Natural killer cell treated with Interleukin-12 subunit alpha and Interleukin-12 subunit beta and Interleukin-15 and Interleukin-18, amount 100 ng/mL, for 72 hours (primary cell): ENCODE data around the gene SCUBE1. TPM values are rescaled to one million over a fixed set of nuclear protein-coding genes. Genes with fewer than 3 reads are reported as not detected.

Experiments
- ATAC-seq, 2 donors: fragments of 150-1000 bp; cut with Tn5 transposase in 1 of 2; sonication (Bioruptor Pico), chemical (Tn5 transposase) in 1 of 2; 2 replicates each; pipeline ENCODE4 v1.10.0; 2021
- DNase-seq: peaks from one replicate; pipeline ENCODE4 v3.0.0; 2022; ENCODE audit warnings: low spot score
- H3K27ac Mint-ChIP-seq, 2 donors: 1 replicate in 1 of 2; 2 replicates in 1 of 2; pipeline ENCODE4 v1.8.0; 2022; ENCODE audit warnings: mixed read lengths in 2 of 2, mild to moderate bottlenecking in 1 of 2, moderate library complexity in 1 of 2
- H3K27me3 Mint-ChIP-seq, 2 donors: 1 replicate in 1 of 2; 2 replicates in 1 of 2; pipeline ENCODE4 v1.8.0; 2022; ENCODE audit warnings: mixed read lengths in 2 of 2
- H3K36me3 Mint-ChIP-seq: one replicate; pipeline ENCODE4 v1.8.0; 2022; ENCODE audit warnings: mixed read lengths
- H3K4me1 Mint-ChIP-seq, 2 donors: 1 replicate in 1 of 2; 2 replicates in 1 of 2; pipeline ENCODE4 v1.8.0; 2022; ENCODE audit warnings: low read depth in 2 of 2, mixed read lengths in 2 of 2, mild to moderate bottlenecking in 1 of 2
- H3K4me3 Mint-ChIP-seq: one replicate; pipeline ENCODE4 v1.8.0; 2022; ENCODE audit warnings: mixed read lengths
- H3K9me3 Mint-ChIP-seq: 2 replicates; pipeline ENCODE4 v1.8.0; 2022; ENCODE audit warnings: mixed read lengths
- total RNA-seq, 2 donors: library from RNA; stranded (reverse); gene quantifications; one replicate each; pipeline ENCODE4 v1.2.3, GENCODE V29; 2022

The SCUBE1 gene
- total RNA-seq, 2 donors from 2014 or later, result 0.14 TPM; not detected in 1

DNA sequence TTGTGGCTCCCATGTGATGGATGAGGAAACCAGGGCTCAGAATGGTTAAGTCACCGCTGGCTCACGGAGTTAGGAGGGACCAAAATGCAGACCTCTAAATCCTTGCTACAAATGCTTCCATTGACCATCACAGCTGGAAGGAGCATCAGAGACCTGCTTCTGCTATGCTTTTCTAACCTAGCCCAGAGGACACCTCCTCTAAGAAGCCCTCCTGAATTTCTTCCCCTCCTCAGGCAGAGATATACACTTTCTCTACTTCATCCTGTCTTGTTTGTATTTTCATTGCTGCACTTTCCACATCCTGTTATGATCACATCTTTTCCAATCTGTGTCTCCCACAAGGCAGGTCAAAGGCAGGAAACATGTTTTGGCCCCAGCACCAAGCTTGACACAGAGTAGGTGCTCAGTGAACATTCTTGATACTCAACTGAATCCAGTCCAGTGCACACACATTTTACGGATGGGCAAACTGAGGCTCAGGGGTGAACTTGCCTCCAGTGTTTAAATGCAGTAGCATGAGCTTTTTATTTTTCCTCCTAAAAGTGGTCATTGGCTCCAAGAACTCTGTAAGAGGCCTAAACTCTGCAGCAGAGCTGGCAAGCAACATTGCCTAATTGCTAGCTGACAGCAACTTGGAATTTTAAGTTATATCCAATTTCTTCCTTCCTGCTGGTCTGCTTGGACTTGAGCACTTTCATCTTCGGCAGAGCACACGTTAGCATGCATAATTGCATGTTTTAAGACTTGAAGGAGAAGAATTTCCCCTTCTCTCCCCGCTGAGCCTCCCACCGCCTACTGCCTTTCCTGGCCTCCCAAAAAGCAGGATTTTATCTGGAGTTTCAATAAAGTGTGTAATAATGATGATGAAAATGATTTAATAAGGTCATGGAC lies 12.7 kb downstream of the SCUBE1 start:
- Mint-ChIP-seq H3K36me3 (no peaks in the 10 kb centered on the region), H3K4me1 (no peaks in the 10 kb centered on the region), H3K27me3 (peaks cover 3 to 6% of the 10 kb centered on the region in 2 donors), H3K9me3 (no peaks in the 10 kb centered on the region), H3K27ac (no peak overlapping the region), H3K4me3 (no peak overlapping the region)
- no peak for DNase-seq
- ATAC-seq, result no peak

DNA sequence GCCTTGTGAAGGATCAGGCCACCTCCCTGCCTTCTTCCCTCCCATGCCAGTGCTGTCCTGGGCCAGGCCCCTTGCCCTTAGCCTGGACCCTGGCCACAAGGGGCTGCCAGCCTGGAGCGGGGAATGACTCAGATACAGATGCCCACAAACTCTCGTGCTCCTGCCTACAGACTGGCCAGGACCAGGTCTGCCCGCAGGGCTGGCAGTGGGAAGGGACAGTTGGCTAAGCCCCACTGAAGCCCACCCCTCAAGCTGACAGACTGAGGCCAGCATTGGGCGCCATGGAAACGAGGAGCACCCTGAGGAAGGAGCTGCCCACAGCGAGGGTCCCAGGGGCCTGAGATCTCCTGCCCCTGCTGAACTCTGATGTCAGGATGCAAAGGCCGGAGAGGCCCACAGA lies 14.1 kb downstream of the SCUBE1 start:
- no peaks in the 10 kb centered on the region for H3K9me3 Mint-ChIP-seq
- ATAC-seq (peak in 1 of 2 donors; percentile 24), DNase-seq (no peak)
- H3K4me1 Mint-ChIP-seq, result no peaks in the 10 kb centered on the region
- no peaks in the 10 kb centered on the region for H3K36me3 Mint-ChIP-seq
- H3K4me3 Mint-ChIP-seq, result no peak overlapping the region
- H3K27me3 Mint-ChIP-seq, result peaks cover 3 to 6% of the 10 kb centered on the region in 2 donors
- no peak overlapping the region for H3K27ac Mint-ChIP-seq

DNA sequence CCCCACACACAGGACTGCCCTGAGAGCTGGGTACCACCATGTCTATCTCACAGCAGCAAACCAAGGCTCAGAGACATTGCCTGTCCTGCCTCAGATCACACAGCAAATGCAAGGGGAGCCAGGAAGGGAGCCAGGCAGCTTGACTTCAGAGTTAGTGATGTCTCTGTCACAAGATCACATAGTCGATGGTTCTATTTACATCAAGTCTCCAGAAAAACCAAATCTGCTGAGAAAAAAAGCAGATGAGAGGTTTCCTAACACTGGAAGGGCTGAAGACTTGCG lies 16.1 kb downstream of the SCUBE1 start:
- no peaks in the 10 kb centered on the region for H3K9me3 Mint-ChIP-seq
- H3K27ac Mint-ChIP-seq, result no peak overlapping the region
- H3K4me3 Mint-ChIP-seq, result no peak overlapping the region
- H3K27me3 Mint-ChIP-seq, result peaks cover 3 to 6% of the 10 kb centered on the region in 2 donors
- no peaks in the 10 kb centered on the region for H3K36me3 Mint-ChIP-seq
- no peaks in the 10 kb centered on the region for H3K4me1 Mint-ChIP-seq
- ATAC-seq (no peak), DNase-seq (no peak)

DNA sequence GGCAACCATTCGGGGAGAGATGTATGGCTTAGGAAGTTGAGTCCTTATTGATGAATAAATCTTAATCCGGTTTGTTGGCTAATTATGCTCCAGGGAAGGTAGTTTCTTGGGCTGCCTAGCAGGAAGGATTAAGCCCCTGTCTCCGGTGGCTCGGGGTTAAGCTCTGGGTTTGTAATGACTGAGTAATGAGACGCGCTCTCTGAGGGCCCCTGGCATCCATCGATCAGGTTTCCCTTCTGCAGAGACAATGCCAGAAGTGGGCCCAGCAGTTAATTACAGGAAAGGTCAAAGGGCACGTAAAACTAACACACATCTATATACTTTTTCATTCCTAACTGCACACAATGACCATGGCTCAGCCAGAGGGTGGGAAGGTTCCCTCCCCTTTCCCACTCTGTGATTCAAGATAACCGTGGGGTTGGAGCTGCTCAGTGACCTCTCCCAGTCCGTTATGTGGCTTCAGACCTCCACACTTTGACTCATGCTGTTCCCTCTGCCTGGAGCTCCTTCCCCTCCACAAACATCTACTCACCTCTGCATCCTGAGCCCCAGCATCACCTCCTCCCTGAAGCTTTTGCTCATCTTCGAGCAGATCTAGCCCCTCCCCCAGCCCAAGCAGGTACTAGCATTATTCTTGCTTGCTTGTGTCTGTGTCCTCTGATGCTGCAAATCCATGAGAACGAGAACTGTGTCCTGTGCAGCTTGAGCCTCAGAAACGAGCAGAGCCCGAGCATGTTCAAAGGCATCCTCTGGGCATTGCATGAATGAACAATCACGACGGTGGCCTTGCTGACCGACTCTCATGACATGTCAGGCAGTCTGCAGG lies 16.6 kb downstream of the SCUBE1 start:
- Mint-ChIP-seq H3K4me3 (no peak overlapping the region), H3K27me3 (peaks cover 3 to 6% of the 10 kb centered on the region in 2 donors), H3K4me1 (no peaks in the 10 kb centered on the region)

DNA sequence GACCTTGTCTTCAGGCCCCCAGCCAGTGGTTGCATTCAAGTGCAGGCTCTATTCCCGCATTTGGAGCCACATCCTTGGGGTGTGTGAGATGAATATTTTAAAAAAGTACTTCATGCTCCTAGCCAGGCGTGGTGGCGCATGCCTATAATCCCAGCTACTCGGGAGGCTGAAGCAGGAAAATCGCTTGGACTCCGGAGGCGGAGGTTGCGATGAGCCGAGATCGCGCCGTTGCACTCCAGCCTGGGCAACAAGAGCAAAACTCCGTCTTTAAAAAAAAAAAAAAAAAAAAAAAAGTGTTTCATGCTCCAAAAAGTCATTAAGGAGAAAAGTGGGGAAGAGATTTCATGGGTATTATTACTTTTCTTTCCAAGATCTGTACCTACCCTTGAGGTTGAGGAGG lies 18.0 kb downstream of the SCUBE1 start:
- Mint-ChIP-seq H3K36me3 (no peaks in the 10 kb centered on the region), H3K27me3 (peaks cover 3 to 6% of the 10 kb centered on the region in 2 donors), H3K27ac (no peak overlapping the region), H3K4me1 (no peaks in the 10 kb centered on the region), H3K4me3 (no peak overlapping the region), H3K9me3 (no peaks in the 10 kb centered on the region)
- DNase-seq, result no peak
- ATAC-seq, result no peak

More for the DNA sequence above, 16.6 kb downstream of the SCUBE1 start:
- ATAC-seq, result no peak
- no peak for DNase-seq
- Mint-ChIP-seq H3K9me3 (no peaks in the 10 kb centered on the region), H3K27ac (no peak overlapping the region), H3K36me3 (no peaks in the 10 kb centered on the region)

DNA sequence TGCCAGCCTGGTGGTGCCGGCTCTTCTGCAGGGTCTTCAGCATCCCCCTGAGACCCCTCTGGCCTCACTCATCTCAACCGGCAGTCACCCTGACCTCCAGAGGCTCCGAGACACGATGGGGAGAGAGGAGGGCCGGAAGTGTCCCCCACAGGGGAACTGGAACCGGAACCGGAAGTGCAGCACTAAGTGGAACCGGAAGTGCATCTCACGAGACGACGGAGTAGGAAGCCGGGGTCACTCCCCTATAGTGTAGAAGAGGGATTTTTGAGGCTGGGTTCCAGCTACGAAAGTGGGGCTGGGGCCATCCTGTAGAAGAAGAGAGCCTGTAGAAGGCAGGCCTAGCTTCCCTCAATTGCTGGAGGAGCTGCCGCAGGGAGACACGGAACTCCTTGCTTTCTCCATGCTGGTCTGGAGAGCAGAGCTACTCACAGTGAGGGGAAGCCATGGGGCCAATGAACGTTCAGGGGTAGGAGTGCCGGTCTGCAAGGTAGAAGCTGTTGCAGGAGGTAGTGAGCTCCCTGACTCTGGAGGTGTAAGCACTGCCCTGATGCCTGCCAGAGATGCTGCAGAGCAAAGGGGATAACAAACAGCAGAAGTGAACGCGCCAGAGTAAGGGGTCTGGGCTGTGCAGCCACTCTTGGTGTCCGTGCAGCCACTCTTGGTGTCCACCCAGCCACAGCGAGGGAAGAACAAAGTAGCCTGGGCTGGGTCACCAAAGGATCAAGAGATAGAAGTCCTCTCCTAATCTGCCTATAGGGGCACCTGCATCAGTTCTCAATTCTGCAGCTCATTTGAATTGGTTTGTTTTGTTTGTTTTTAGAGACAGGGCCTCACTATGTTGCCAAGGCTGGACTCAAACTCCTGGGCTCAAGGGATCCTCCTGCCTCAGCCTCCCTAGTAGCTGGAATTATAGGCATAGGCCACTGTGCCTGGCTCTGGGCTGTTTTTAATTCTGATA lies 21.9 kb downstream of the SCUBE1 start:
- peak overlapping the region; percentile 27 for H3K4me3 Mint-ChIP-seq
- H3K9me3 Mint-ChIP-seq, result no peaks in the 10 kb centered on the region
- no peaks in the 10 kb centered on the region for H3K36me3 Mint-ChIP-seq
- DNase-seq (no peak), ATAC-seq (peak in 1 of 2 donors; percentile 52)
- no peak overlapping the region for H3K27ac Mint-ChIP-seq
- no peaks in the 10 kb centered on the region for H3K4me1 Mint-ChIP-seq
- no peaks in the 10 kb centered on the region for H3K27me3 Mint-ChIP-seq

DNA sequence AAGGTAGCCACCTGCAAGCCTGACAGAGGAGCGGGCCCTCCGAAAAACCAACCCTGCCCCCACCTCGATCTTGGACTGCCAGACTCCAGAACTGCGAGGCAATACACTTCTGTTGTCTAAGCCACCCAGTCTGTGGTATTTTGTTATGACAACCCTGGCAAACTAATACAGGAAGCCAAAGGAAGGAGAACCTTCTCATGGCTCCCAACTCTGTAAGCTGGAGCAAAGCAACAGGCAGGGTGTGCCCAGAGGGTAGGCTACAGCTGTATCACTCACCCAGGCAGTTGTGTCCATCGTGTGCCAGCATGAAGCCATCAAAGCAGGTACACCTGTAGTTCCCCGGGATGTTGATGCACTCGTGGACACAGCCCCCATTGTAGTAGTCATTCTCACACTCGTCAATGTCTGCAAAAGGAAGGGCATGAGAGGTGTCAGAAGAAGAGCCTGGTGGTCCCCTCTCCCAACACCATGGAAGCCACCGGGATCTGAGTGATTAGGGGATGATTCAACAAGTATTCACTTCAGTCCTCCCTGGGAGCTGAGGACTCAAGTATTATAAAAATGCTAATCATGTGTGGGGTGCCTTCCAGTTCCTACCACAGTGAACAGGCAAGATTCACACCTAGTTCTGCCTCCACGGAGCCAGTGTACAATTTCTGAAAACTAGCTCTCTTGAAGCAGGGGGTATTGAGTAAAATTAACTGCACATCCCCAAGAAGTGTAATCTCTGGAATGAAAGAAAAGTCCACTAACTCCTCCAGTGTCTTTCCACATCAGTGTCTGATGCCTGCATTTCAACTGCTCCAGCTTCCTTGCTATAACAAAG lies 23.3 kb downstream of the SCUBE1 start:
- H3K4me1 Mint-ChIP-seq, result no peaks in the 10 kb centered on the region
- H3K9me3 Mint-ChIP-seq, result no peaks in the 10 kb centered on the region
- H3K4me3 Mint-ChIP-seq, result no peak overlapping the region
- no peak for DNase-seq
- H3K27ac Mint-ChIP-seq, result no peak overlapping the region
- no peaks in the 10 kb centered on the region for H3K27me3 Mint-ChIP-seq
- ATAC-seq, result no peak
- no peaks in the 10 kb centered on the region for H3K36me3 Mint-ChIP-seq

DNA sequence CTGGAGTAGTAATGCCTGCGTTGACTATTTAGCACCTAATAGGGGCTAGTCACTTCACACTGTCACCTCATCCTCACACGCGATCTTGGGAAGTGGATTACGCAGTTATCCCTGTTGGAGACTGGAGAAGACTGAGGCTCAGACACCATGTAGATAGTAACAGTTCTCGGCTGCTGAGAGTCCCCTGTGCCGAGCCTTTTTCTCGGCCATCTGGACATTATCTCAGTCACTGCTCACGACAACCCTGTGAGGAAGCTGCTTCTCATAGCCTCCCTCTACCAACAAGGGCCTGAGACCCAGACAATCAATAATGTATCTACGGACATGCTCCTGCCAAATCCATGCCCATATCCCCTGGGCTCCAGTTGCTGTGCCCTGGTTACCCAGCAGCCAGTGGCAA lies 25.9 kb downstream of the SCUBE1 start:
- H3K36me3 Mint-ChIP-seq, result no peaks in the 10 kb centered on the region
- no peaks in the 10 kb centered on the region for H3K9me3 Mint-ChIP-seq
- H3K27ac Mint-ChIP-seq, result no peak overlapping the region
- ATAC-seq (no peak), DNase-seq (no peak)
- no peaks in the 10 kb centered on the region for H3K4me1 Mint-ChIP-seq
- no peak overlapping the region for H3K4me3 Mint-ChIP-seq
- peaks cover 0 to 7% of the 10 kb centered on the region in 2 donors for H3K27me3 Mint-ChIP-seq

DNA sequence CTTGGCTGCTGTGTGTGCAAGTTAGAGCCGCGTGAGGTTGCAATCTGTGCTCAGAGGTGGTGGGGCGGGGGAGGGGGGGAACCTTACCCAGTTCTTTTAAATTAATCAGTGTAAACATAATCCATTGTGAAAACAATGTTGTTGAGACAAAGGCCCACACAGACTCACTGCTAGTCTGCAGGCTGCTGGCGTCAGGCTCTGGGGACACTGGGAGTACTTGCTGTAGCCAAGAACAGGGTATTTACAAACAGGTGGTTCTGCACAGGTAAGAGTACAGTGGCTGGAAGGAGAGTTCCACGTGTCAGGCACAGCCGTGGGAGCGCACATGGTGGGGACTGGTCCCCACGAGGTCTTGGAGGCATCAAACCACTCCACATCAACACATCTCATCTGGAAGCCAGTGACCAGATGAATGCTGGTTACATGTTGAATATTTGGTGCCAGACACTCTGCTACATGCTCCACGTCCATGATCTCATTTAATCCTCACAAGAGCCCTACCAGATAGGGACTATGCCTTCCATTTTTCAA lies 27.4 kb downstream of the SCUBE1 start:
- ATAC-seq, result no peak

DNA sequence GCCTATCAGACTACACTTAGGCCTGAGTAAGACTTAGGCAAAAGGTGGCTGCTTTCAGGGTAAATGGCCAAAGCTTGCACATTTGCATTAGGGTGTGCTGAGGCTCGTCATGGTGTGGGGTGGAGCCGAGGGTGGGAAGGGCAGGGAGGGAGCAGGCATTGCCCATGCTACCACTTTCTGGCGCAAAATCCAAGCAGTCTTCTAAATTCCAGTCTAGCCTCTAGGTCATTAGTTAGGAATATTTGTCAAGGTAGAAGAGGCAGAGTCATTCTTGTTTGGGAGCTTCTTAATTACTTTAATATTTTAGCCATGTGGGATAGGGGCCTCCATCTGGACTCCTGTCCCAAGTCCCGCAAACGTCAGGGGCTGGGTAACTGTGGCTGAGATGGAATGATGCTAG lies 28.6 kb downstream of the SCUBE1 start:
- H3K4me3 Mint-ChIP-seq, result no peak overlapping the region
- peaks cover 3 to 7% of the 10 kb centered on the region in 2 donors for H3K27me3 Mint-ChIP-seq
- H3K27ac Mint-ChIP-seq, result no peak overlapping the region
- H3K36me3 Mint-ChIP-seq, result no peaks in the 10 kb centered on the region
- H3K4me1 Mint-ChIP-seq, result no peaks in the 10 kb centered on the region
- H3K9me3 Mint-ChIP-seq, result no peaks in the 10 kb centered on the region
- DNase-seq (no peak), ATAC-seq (no peak)

More for the DNA sequence above, 27.4 kb downstream of the SCUBE1 start:
- Mint-ChIP-seq H3K27ac (no peak overlapping the region), H3K27me3 (peaks cover 0 to 7% of the 10 kb centered on the region in 2 donors), H3K36me3 (no peaks in the 10 kb centered on the region), H3K4me3 (no peak overlapping the region), H3K9me3 (no peaks in the 10 kb centered on the region), H3K4me1 (no peaks in the 10 kb centered on the region)
- DNase-seq, result no peak

DNA sequence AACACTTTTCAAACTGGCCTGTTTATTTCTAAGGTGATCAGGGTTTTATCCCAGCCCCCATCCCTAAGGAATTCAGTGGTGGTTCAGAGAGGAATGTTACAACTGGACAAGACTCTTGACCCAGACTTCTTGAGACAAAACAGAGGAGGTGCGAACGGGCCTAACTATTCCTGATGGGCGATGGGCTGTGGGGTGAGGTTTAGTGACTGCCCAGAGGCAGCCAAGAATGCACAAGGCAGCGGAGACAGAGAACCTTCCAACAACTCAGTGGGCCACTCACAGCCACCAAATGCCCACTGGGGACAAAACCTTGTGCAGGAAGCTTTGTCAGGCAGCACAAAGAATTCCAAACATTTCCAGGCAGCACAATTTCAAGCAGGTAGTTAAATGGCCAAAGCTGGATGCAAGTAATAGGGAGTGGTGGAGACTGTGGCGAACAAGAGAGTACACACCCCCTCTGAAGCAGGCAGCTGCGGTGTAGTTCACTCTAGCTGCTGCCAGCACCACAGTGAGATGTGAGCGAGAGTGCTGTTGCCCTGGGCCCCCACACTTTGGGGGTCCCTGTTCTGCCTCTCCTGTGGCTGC lies 29.2 kb downstream of the SCUBE1 start:
- Mint-ChIP-seq H3K4me1 (no peaks in the 10 kb centered on the region), H3K27ac (no peak overlapping the region), H3K36me3 (no peaks in the 10 kb centered on the region), H3K27me3 (peaks cover 3 to 7% of the 10 kb centered on the region in 2 donors), H3K9me3 (no peaks in the 10 kb centered on the region), H3K4me3 (no peak overlapping the region)
- ATAC-seq, result no peak
- no peak for DNase-seq

DNA sequence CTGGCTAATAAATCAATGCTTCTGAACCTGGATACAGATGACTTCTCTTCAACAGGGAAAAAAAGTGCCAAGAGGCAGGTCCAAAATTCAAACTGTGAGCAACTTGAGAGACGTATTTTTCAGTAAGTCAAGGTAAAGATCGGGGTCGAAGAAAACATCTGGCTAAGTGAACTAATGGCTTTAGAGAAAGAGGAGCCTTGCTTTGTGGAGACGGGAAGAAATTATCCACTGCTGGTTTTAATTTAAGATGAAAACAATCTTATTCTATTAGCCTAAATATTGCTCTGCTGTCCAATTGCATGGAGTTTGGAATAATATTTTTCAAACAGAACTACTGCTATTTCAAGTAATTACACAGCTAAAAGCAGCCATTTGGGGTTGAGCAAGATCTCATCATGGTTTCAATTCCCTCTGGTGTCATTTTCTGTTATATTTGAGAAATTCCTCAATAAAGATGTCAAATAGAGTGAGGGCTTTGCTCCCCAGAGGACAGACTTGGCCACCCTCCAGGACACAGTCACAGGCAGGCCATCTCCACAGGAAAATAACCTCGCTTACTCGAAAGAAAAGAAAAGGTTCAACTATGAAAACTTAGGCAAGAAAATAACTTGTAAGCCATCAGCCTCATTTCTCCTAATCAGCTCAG lies 29.8 kb downstream of the SCUBE1 start:
- H3K27ac Mint-ChIP-seq, result no peak overlapping the region
- no peak for ATAC-seq
- no peaks in the 10 kb centered on the region for H3K9me3 Mint-ChIP-seq
- no peaks in the 10 kb centered on the region for H3K36me3 Mint-ChIP-seq
- no peaks in the 10 kb centered on the region for H3K4me1 Mint-ChIP-seq
- no peak for DNase-seq
- H3K27me3 Mint-ChIP-seq, result peaks cover 5 to 7% of the 10 kb centered on the region in 2 donors
- no peak overlapping the region for H3K4me3 Mint-ChIP-seq
